NT2/D1 (cell line): ENCODE results near the gene CD69.

ENCODE experiments used
- DNase-seq: peaks from one replicate; pipeline ENCODE4 v3.0.0-alpha.2; 2011; ENCODE audit warnings: low read depth, low spot score
- H3K27me3 ChIP-seq: 2 replicates; pipeline ENCODE4 v1.6.0; 2011; ENCODE audit warnings: mild to moderate bottlenecking; ENCODE audit not compliant: insufficient read length, insufficient read depth
- H3K36me3 ChIP-seq: 2 replicates; pipeline ENCODE4 v1.6.1; 2011; ENCODE audit warnings: mild to moderate bottlenecking, low read length, mixed read lengths; ENCODE audit not compliant: insufficient read depth, insufficient read length
- H3K4me1 ChIP-seq: 2 replicates; pipeline ENCODE4 v1.5.1; 2011; ENCODE audit not compliant: insufficient read depth, insufficient read length
- H3K4me3 ChIP-seq: 2 replicates; pipeline ENCODE4 v1.5.1; 2011; ENCODE audit warnings: low read depth; ENCODE audit not compliant: insufficient read length
- H3K9ac ChIP-seq: 2 replicates; pipeline ENCODE4 v1.6.0; 2011; ENCODE audit warnings: low read depth; ENCODE audit not compliant: insufficient read length
- H3K9me3 ChIP-seq: 2 replicates; pipeline ENCODE4 v1.5.1; 2011; ENCODE audit warnings: mild to moderate bottlenecking, low read length; ENCODE audit not compliant: insufficient read depth
- SUZ12 ChIP-seq: IDR thresholded peaks from 2 replicates; pipeline ENCODE4 v1.6.1; 2011; ENCODE audit not compliant: insufficient read length, insufficient read depth; ENCODE audit errors: extremely low read depth
- YY1 ChIP-seq: IDR thresholded peaks from 2 replicates; pipeline ENCODE4 v1.6.1; 2011; ENCODE audit not compliant: insufficient read length, insufficient read depth
- ZNF274 ChIP-seq: IDR thresholded peaks from 2 replicates; pipeline ENCODE4 v1.6.1; 2011; ENCODE audit warnings: mild to moderate bottlenecking, low read depth, low read length

Gene CD69

DNA sequence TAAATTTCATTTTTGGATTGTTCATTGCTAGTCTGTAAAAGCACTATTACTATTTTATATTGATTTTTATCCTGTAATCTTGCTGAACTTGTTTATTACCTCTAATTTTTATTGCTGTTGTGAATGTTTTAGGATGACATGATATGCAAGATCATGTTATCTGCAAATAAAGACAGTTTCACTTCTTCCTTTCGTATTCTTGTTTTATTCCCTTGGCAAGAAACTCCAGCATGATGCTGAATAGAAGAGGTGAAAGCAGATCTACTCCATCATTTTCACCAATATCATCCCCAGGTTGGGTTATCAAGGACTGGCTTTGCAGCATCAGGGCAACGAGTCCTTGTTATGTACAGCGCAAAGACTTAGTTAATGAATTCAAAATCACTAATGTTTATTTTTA is 25.1 kb downstream of the CD69 start:
- H3K27me3 ChIP-seq = no peaks in the 10 kb centered on the region
- H3K9me3 ChIP-seq = no peaks in the 10 kb centered on the region
- no peaks in the 10 kb centered on the region for H3K4me1 ChIP-seq
- no peak for DNase-seq
- H3K4me3 ChIP-seq = no peak overlapping the region
- no peak overlapping the region for H3K9ac ChIP-seq
- TF ChIP-seq YY1 = no peak
- no peak for TF ChIP-seq ZNF274
- TF ChIP-seq SUZ12 = no peak
- no peaks in the 10 kb centered on the region for H3K36me3 ChIP-seq

DNA sequence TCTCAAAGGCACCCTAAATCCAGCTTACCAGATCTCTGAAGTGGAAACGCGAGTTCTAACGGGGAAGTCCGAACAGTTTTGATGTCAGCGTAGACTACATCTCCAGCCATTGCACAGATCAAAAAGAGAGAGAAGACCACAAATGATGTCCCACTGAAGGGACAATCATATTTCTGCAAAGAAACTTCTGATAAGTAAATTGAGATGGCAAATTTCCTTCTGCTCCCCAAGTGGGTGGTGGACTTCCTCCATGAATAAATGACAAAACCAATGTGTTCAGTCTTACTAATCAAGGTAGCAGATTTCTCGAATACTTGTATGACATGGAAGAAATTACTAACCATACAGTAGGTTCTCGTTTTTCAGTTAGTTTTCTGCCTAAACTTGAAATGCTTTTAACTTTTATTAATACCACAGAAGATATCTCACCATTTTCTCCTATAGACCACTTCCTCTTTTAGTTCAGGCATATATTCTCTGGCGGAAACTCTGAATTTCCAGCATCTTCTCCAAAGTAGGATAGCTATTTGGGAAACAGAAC is 27.7 kb downstream of the CD69 start, which contains the start of gene CLECL1:
Gene CLECL1, minus strand, starts transcription at position 177 of the 541 bp plus-strand sequence.
- Histone ChIP-seq H3K4me1 (no peaks in the 10 kb centered on the region), H3K4me3 (no peak within 1 kb of the TSS), H3K27me3 (no peaks in the 10 kb centered on the region), H3K9ac (no peak within 1 kb of the TSS), H3K9me3 (no peaks in the 10 kb centered on the region), H3K36me3 (no peaks in the 10 kb centered on the region)
- no peak for DNase-seq
- TF ChIP-seq YY1 (no peak), ZNF274 (no peak), SUZ12 (no peak)

DNA sequence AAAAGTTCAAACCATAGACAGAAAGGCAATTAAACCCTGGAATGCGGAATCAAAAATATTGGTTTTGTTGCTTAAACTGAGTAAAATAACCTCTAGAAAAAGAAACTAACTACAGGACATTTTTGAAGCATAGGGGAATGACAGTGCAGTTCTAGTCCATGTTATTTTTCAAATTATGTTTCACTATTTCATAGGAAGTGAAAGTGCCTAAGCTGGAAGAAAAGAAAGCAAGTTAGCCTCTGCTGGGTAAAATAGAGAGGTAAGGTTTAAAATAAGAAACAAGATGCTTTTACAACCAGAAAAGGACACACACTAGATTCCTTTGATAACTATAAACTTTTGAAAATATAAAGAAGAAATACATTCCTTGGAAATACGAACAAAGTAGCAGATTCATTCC is 28.9 kb downstream of the CD69 start:
- Histone ChIP-seq H3K9ac (no peak overlapping the region), H3K36me3 (no peaks in the 10 kb centered on the region), H3K9me3 (no peaks in the 10 kb centered on the region), H3K4me1 (no peaks in the 10 kb centered on the region), H3K4me3 (no peak overlapping the region), H3K27me3 (no peaks in the 10 kb centered on the region)
- no peak for TF ChIP-seq SUZ12
- TF ChIP-seq ZNF274 = no peak
- no peak for TF ChIP-seq YY1
- no peak for DNase-seq

DNA sequence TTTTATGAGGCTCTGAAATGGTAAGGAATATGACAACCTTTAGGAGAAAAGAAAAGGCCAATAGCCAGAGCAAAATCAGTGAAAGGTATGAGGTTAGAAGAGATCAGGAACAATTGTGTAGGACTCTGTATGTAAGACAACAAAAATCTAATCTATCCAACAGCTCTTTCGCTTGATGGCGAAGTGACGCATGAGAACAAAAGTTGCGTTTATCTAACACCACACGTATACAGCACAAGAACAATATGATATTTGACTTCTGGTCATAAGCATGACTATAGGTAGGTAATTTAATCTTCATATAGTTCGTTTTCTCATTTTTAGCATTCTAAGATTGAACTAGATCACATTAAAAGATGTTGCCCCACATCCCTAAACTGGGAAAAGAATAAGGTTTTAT is 29.3 kb downstream of the CD69 start:
- Histone ChIP-seq H3K4me1 (no peaks in the 10 kb centered on the region), H3K27me3 (no peaks in the 10 kb centered on the region), H3K4me3 (no peak overlapping the region), H3K9me3 (no peaks in the 10 kb centered on the region), H3K9ac (no peak overlapping the region), H3K36me3 (no peaks in the 10 kb centered on the region)
- DNase-seq = no peak
- TF ChIP-seq SUZ12 (no peak), ZNF274 (no peak), YY1 (no peak)

DNA sequence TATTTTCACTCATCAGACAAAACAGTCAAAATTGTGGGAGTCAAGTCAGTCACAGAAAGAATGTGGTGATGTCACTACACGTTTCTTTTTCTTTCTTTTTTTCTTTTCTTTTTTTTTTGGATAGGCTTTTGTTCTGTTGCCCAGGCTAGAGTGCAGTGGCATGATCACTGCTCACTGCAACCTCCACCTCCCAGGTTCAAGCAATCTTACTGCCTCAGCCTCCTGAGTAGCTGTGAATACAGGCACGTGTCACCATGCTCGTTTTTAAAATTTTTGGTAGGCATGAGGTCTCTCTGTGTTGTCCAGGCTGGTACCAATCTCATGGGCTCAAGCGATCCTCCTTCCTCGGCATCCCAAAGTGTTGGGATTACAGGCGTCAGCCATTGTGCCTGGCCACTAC is 30.1 kb downstream of the CD69 start:
- Histone ChIP-seq H3K4me1 (no peaks in the 10 kb centered on the region), H3K27me3 (no peaks in the 10 kb centered on the region), H3K9ac (no peak overlapping the region), H3K4me3 (no peak overlapping the region), H3K9me3 (no peaks in the 10 kb centered on the region), H3K36me3 (no peaks in the 10 kb centered on the region)
- no peak for DNase-seq
- no peak for TF ChIP-seq ZNF274
- no peak for TF ChIP-seq SUZ12
- TF ChIP-seq YY1 = no peak

DNA sequence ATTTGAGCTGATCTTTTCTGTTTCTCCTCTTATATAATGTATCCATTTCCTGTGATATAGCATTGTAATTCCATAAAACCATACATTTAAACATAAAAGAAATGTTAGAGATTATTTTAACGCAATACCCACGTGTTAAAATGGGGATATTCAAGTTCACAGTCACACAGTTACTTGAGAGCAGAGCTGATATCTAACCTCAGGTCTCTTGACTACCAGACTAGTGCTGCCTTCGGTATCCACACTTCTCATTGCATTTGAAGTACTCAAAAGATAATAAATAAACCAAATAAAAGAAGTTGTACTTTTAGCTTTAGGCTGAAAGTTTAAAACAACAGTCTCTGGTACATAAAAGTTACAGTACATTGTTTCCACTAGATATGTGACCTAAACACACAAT is 30.7 kb downstream of the CD69 start:
- no peaks in the 10 kb centered on the region for H3K9me3 ChIP-seq
- no peaks in the 10 kb centered on the region for H3K27me3 ChIP-seq
- H3K9ac ChIP-seq = no peak overlapping the region
- DNase-seq = no peak
- no peaks in the 10 kb centered on the region for H3K36me3 ChIP-seq
- H3K4me1 ChIP-seq = no peaks in the 10 kb centered on the region
- TF ChIP-seq ZNF274 = no peak
- no peak for TF ChIP-seq YY1
- TF ChIP-seq SUZ12 = no peak
- no peak overlapping the region for H3K4me3 ChIP-seq

DNA sequence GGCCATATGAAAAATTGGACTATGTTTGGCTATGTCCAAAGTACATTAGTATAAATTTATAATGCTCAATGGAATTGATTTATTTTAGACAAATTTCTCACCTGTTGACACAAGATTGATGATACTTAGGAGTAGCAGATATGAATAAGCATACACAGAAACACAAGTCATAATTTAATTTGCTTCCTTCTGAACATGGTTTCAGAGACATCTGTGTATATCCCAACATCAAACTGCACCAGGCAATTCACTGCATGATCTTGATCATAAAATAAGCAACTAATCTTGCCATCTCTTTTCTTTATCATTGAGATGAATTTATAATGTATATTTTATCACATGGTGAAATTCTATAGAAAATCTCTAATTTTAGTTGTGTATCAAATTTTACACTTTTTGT is 31.6 kb downstream of the CD69 start:
- no peak for TF ChIP-seq SUZ12
- TF ChIP-seq ZNF274 = no peak
- TF ChIP-seq YY1 = no peak
- no peak overlapping the region for H3K9ac ChIP-seq

DNA sequence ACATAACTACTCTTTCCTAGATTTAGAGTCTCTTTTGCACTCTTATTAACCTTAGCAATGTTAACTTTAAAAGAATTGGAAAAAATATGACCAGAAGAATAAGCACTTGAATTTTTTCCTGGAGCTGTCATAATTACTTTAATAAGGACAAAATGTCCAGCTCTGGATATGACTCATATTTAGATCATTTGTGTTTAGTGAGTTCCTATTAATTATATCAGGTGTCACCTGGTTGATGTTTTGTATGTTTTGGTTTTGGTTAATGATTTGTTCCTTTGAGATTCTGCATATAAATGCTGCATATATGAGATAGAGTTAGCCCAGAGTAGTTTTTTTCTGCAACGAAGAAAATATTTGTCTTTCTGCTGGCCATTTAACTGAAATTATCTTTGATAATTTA is 32.9 kb downstream of the CD69 start:
- Histone ChIP-seq H3K27me3 (no peaks in the 10 kb centered on the region), H3K9ac (no peak overlapping the region), H3K36me3 (no peaks in the 10 kb centered on the region), H3K4me1 (no peaks in the 10 kb centered on the region), H3K4me3 (no peak overlapping the region), H3K9me3 (no peaks in the 10 kb centered on the region)
- TF ChIP-seq SUZ12 (no peak), ZNF274 (no peak), YY1 (no peak)
- DNase-seq = no peak

More for the DNA sequence above, 31.6 kb downstream of the CD69 start:
- no peak overlapping the region for H3K4me3 ChIP-seq
- H3K4me1 ChIP-seq = no peaks in the 10 kb centered on the region
- H3K9me3 ChIP-seq = no peaks in the 10 kb centered on the region
- no peak for DNase-seq
- no peaks in the 10 kb centered on the region for H3K27me3 ChIP-seq
- H3K36me3 ChIP-seq = no peaks in the 10 kb centered on the region
